KMS-11 (cell line): ENCODE measurements around the gene KLF13.

Experiments
- H2AFZ ChIP-seq: fragments of 200-600 bp; sonication (generic); 2 replicates; pipeline ENCODE4 v1.6.1; 2016; ENCODE audit warnings: antibody characterized with exemption, mixed run types, low read depth
- H3K27ac ChIP-seq: fragments of 200-600 bp; sonication (generic); 2 replicates; pipeline ENCODE4 v1.6.1; 2016; ENCODE audit warnings: mild to moderate bottlenecking, mixed run types
- H3K27me3 ChIP-seq: fragments of 200-600 bp; sonication (generic); 2 replicates; pipeline ENCODE4 v1.6.1; 2017; ENCODE audit warnings: mild to moderate bottlenecking, low read depth, mixed run types, moderate library complexity; ENCODE audit not compliant: insufficient read depth
- H3K36me3 ChIP-seq: fragments of 200-600 bp; sonication (generic); 2 replicates; pipeline ENCODE4 v1.6.1; 2017; ENCODE audit warnings: mild to moderate bottlenecking, mixed run types; ENCODE audit not compliant: insufficient read depth
- H3K4me1 ChIP-seq: fragments of 200-600 bp; sonication (generic); 2 replicates; pipeline ENCODE4 v1.6.1; 2016; ENCODE audit warnings: mild to moderate bottlenecking, low read depth, mixed run types; ENCODE audit not compliant: poor library complexity, severe bottlenecking
- H3K4me2 ChIP-seq: fragments of 200-600 bp; sonication (generic); 2 replicates; pipeline ENCODE4 v1.7.0; 2016; ENCODE audit warnings: mild to moderate bottlenecking, mixed run types
- H3K4me3 ChIP-seq: fragments of 200-600 bp; sonication (generic); IDR thresholded peaks from 2 replicates; pipeline ENCODE4 v1.6.1; 2017; ENCODE audit warnings: low read depth, low read length, mixed read lengths; ENCODE audit not compliant: insufficient read depth
- H3K79me2 ChIP-seq: fragments of 200-600 bp; sonication (generic); 2 replicates; pipeline ENCODE4 v1.6.1; 2016; ENCODE audit warnings: low read depth, mixed run types; ENCODE audit not compliant: insufficient read depth
- H3K9ac ChIP-seq: fragments of 200-600 bp; sonication (generic); 2 replicates; pipeline ENCODE4 v1.6.1; 2016; ENCODE audit warnings: mild to moderate bottlenecking, mixed run types
- H4K20me1 ChIP-seq: fragments of 200-600 bp; sonication (generic); 2 replicates; pipeline ENCODE4 v1.6.1; 2016; ENCODE audit warnings: mild to moderate bottlenecking, mixed run types; ENCODE audit not compliant: insufficient read depth
- TF ChIP-seq, protein P1 (sequence below): fragments of 200-600 bp; sonication (generic); conservative IDR thresholded peaks from 2 replicates; pipeline ENCODE4 v1.6.1; 2017; ENCODE audit warnings: low read depth, mild to moderate bottlenecking, antibody characterized with exemption, low read length, moderate library complexity, mixed read lengths

Gene KLF13

DNA sequence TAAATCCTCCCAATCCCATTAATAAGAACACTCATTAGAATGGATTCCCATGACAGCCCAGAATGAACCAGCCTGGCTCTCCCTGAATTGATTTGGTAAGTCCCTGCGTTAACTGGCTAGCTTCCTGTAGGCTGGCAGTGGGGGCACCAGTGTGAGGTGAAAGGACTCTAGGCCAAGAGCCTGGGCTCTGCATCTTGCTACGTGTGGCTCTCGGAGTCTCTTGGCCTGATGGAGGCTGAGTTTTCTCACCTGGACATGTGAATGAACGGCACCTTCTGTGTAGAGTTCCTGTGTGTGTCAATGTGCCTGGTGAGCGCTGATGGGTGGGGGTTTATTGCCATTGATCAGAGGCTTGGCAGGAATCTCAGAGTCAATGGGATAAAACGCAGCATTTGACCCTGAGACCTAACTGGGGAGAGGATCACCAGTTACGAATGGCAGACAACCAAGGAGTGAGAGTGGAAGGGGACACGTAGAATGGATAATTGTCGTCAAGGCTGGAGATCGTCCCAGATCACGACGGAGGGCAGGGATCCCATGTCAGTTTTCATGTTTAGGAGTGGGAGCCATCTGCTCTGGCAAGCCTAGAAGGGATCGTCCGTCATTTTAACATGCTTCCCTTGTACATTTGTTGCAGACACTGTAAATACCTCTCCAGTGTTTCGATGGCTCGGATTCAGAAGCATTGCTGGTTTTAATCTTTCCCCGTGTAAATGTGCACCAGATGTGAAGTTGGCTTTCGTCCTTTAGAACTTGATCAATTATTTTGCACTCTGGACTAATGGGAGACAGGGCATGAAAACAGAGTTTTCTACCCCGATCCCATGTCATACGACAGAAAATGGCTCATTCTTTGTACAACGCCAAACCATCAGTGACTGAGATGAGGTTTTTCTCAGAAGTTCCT, 9.0 kb upstream of the KLF13 start:
- H3K4me2 ChIP-seq = no peak overlapping the region
- peaks cover 41% of the 10 kb centered on the region for H3K4me1 ChIP-seq
- no peaks in the 10 kb centered on the region for H3K27me3 ChIP-seq
- no peaks in the 10 kb centered on the region for H4K20me1 ChIP-seq
- no peak overlapping the region for H2AFZ ChIP-seq
- no peaks in the 10 kb centered on the region for H3K36me3 ChIP-seq
- peaks cover 8% of the 10 kb centered on the region; the same call in 1 of the 2 replicates for H3K79me2 ChIP-seq
- no peak overlapping the region for H3K27ac ChIP-seq
- TF ChIP-seq, protein P1, sequence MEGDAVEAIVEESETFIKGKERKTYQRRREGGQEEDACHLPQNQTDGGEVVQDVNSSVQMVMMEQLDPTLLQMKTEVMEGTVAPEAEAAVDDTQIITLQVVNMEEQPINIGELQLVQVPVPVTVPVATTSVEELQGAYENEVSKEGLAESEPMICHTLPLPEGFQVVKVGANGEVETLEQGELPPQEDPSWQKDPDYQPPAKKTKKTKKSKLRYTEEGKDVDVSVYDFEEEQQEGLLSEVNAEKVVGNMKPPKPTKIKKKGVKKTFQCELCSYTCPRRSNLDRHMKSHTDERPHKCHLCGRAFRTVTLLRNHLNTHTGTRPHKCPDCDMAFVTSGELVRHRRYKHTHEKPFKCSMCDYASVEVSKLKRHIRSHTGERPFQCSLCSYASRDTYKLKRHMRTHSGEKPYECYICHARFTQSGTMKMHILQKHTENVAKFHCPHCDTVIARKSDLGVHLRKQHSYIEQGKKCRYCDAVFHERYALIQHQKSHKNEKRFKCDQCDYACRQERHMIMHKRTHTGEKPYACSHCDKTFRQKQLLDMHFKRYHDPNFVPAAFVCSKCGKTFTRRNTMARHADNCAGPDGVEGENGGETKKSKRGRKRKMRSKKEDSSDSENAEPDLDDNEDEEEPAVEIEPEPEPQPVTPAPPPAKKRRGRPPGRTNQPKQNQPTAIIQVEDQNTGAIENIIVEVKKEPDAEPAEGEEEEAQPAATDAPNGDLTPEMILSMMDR = no peak
- H3K4me3 ChIP-seq = no peak overlapping the region
- no peak overlapping the region for H3K9ac ChIP-seq

DNA sequence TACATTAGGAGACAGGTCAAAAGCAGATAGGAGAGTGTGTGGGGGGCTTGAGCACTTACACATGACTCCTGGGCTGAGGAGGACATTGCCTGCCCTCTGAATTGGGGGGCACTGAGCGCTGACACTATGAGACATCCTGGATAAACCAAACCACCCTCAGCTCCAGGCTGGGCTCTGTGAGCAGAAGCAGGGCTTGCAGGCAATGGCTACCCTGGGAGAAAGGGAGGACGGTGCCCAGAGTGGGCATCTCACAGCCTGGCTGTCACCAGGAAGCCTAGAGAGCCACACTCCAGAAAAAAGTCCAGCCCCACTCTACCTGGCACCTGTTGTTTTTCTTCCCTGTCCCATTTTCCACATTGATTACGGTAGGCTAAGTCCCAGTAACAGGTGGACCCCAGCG, 8.2 kb upstream of the KLF13 start:
- Histone ChIP-seq H3K27me3 (no peaks in the 10 kb centered on the region), H3K9ac (no peak overlapping the region), H3K4me2 (no peak overlapping the region), H2AFZ (no peak overlapping the region), H3K27ac (no peak overlapping the region), H3K4me1 (peaks cover 49% of the 10 kb centered on the region), H3K4me3 (no peak overlapping the region), H3K36me3 (no peaks in the 10 kb centered on the region), H4K20me1 (no peaks in the 10 kb centered on the region), H3K79me2 (peaks cover 15% of the 10 kb centered on the region)
- TF ChIP-seq, protein P1 = no peak

DNA sequence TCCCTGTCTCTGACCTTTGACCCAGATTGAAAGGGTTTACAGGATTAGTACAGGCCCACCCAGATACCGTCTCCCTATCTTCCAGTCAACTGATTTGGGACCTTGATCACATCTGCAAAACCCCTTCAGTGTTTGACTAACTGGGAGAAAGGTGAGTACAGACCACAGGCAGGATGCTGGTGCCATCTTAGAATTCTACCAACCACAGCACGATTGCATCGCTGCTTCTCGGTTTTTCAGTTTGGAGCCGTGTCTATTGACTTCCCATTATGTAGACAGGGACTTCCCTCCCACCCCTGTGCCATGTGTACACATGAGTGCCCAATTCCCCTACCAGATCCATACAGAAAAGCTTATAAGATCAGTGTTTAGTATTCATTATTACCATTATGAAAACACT, 6.6 kb upstream of the KLF13 start:
- H3K79me2 ChIP-seq = peaks cover 17% of the 10 kb centered on the region
- TF ChIP-seq, protein P1 = no peak
- no peak overlapping the region for H3K27ac ChIP-seq
- H3K4me2 ChIP-seq = no peak overlapping the region
- H3K36me3 ChIP-seq = no peaks in the 10 kb centered on the region
- H3K4me3 ChIP-seq = no peak overlapping the region
- no peak overlapping the region for H2AFZ ChIP-seq
- H4K20me1 ChIP-seq = no peaks in the 10 kb centered on the region
- no peak overlapping the region for H3K9ac ChIP-seq
- H3K27me3 ChIP-seq = no peaks in the 10 kb centered on the region
- peaks cover 60% of the 10 kb centered on the region for H3K4me1 ChIP-seq

DNA sequence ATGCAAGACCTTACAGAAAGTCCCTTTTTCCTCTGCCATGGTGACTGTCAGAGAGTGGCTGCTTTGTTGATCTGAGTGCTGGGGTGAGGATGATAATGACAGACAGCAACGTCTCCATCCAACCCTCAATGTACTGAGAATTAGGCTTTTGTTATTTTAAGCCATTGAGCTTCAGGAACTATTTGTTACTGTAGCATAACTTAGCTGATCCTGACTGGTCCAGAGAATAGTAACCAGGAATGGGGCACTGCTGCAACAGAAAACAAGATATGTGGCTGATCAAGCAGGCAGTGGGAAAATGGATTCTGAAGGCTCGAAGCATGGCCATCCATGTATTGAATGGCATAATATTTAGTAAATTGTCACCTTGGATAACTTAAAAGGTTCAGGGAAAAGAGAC, 5.2 kb upstream of the KLF13 start:
- no peaks in the 10 kb centered on the region for H4K20me1 ChIP-seq
- no peak overlapping the region for H2AFZ ChIP-seq
- H3K4me3 ChIP-seq = no peak overlapping the region
- H3K27me3 ChIP-seq = no peaks in the 10 kb centered on the region
- H3K36me3 ChIP-seq = no peaks in the 10 kb centered on the region
- no peak overlapping the region for H3K9ac ChIP-seq
- H3K4me2 ChIP-seq = no peak overlapping the region
- peaks cover 56% of the 10 kb centered on the region for H3K4me1 ChIP-seq
- no peak overlapping the region for H3K27ac ChIP-seq
- H3K79me2 ChIP-seq = peaks cover 23% of the 10 kb centered on the region
- TF ChIP-seq, protein P1 = no peak
